H1 (cell line): ENCODE data around the gene NDUFS7. TPM values are rescaled to one million over a fixed set of nuclear protein-coding genes. Genes with fewer than 3 reads are reported as not detected.

ENCODE experiments used
- CTCF ChIA-PET: fragments of 300-600 bp; sonication (Branson Sonifier 250); formaldehyde crosslinking; loops from one replicate; lab custom pipeline; 2021; ENCODE audit not compliant: partially characterized antibody; lab: Charles Lee
- POLR2A ChIA-PET: fragments of 300-600 bp; sonication (Branson Sonifier 250); formaldehyde crosslinking; loops from one replicate; lab custom pipeline; 2021; ENCODE audit warnings: inconsistent platforms; ENCODE audit not compliant: partially characterized antibody; lab: Charles Lee
- DNase-seq, 2 experiments: peaks; one replicate each; pipeline versions ENCODE4 v3.0.0 to v3.0.0-alpha.2; 2010 to 2022; ENCODE audit warnings: low spot score in 2 of 2, low read depth in 1 of 2, mixed read lengths in 1 of 2
- FAIRE-seq: peaks from 2 replicates; lab custom pipeline; 2011; peaks lifted over from hg19 to GRCh38; lab: Jason Lieb, UNC
- H2AFZ ChIP-seq: 2 replicates; pipeline ENCODE4 v1.8.1; 2012; ENCODE audit warnings: low read length, inconsistent platforms
- H2AK5ac ChIP-seq: 2 replicates; pipeline ENCODE4 v1.6.1; 2013; ENCODE audit warnings: low read depth, low read length
- H2BK120ac ChIP-seq: replicated peaks from 2 replicates; pipeline ENCODE3; 2013; ENCODE audit warnings: low read depth, low read length, inconsistent platforms
- H2BK12ac ChIP-seq: 2 replicates; pipeline ENCODE4 v1.6.1; 2013; ENCODE audit warnings: low read depth, low read length
- H2BK15ac ChIP-seq: 2 replicates; pipeline ENCODE4 v1.6.1; 2013; ENCODE audit warnings: low read length
- H2BK20ac ChIP-seq: 2 replicates; pipeline ENCODE4 v1.6.1; 2013; ENCODE audit warnings: low read length
- H2BK5ac ChIP-seq: 2 replicates; pipeline ENCODE4 v1.6.1; 2013; ENCODE audit warnings: low read depth, low read length
- H3K14ac ChIP-seq: 2 replicates; pipeline ENCODE4 v1.6.1; 2013; ENCODE audit warnings: inconsistent platforms; ENCODE audit not compliant: insufficient read length
- H3K18ac ChIP-seq: 2 replicates; pipeline ENCODE4 v1.6.1; 2013; ENCODE audit warnings: low read length; ENCODE audit errors: extremely low read depth
- H3K23ac ChIP-seq: 2 replicates; pipeline ENCODE4 v1.6.1; 2013; ENCODE audit warnings: inconsistent platforms; ENCODE audit not compliant: insufficient read length
- H3K23me2 ChIP-seq: 2 replicates; pipeline ENCODE4 v1.6.1; 2013; ENCODE audit warnings: low read depth, low read length
- H3K27ac ChIP-seq: 2 replicates; pipeline ENCODE4 v1.6.1; 2011; ENCODE audit warnings: low read depth, low read length, inconsistent platforms
- H3K27me3 ChIP-seq, 4 experiments: replicated peaks in 1 of 4; 1 replicate in 1 of 4; 2 replicates in 3 of 4; pipeline versions ENCODE4 v1.6.1 to v1.8.1; 2011 to 2013; ENCODE audit warnings: low read length in 3 of 4, mild to moderate bottlenecking in 3 of 4, inconsistent platforms in 2 of 4, mixed read lengths in 2 of 4, moderate library complexity in 1 of 4; ENCODE audit not compliant: control insufficient read depth in 3 of 4, insufficient read depth in 3 of 4; ENCODE audit errors: extremely low read depth in 1 of 4
- H3K36me3 ChIP-seq, 4 experiments: 2 replicates each; pipeline versions ENCODE4 v1.6.1 to v1.8.1; 2011 to 2013; ENCODE audit warnings: mild to moderate bottlenecking in 4 of 4, low read length in 3 of 4, moderate library complexity in 2 of 4, control low read depth in 1 of 4, inconsistent platforms in 1 of 4; ENCODE audit not compliant: insufficient read depth in 4 of 4, control insufficient read depth in 2 of 4
- H3K4ac ChIP-seq: replicated peaks from 2 replicates; pipeline ENCODE3; 2013; ENCODE audit warnings: low read length, low read depth, mixed read lengths, inconsistent platforms; ENCODE audit not compliant: insufficient read length
- H3K4me1 ChIP-seq, 4 experiments: replicated peaks in 1 of 4; 1 replicate in 1 of 4; 2 replicates in 3 of 4; pipeline versions ENCODE4 v1.6.1 to v1.8.1; 2011 to 2013; ENCODE audit warnings: low read length in 3 of 4, inconsistent platforms in 2 of 4, mixed read lengths in 1 of 4; ENCODE audit not compliant: insufficient read depth in 4 of 4, control insufficient read depth in 3 of 4
- H3K4me2 ChIP-seq, 2 experiments: 2 replicates each; pipeline versions ENCODE4 v1.6.1 to v1.8.1; 2011 to 2013; ENCODE audit warnings: low read depth in 2 of 2, low read length in 2 of 2, control low read depth in 1 of 2, inconsistent platforms in 1 of 2, mild to moderate bottlenecking in 1 of 2; ENCODE audit not compliant: insufficient read depth in 1 of 2
- H3K4me3 ChIP-seq, 4 experiments: fragments of 200-600, 300-600 bp in 1 of 4; sonication (generic), shearing (Covaris generic), sonication (Bioruptor Twin) in 1 of 4; 2 replicates each; pipeline versions ENCODE4 v1.5.1 to v1.8.1; 2011 to 2016; ENCODE audit warnings: low read length in 4 of 4, low read depth in 3 of 4, control low read depth in 2 of 4, inconsistent platforms in 2 of 4, mild to moderate bottlenecking in 2 of 4, mixed read lengths in 1 of 4, moderate library complexity in 1 of 4; ENCODE audit not compliant: insufficient read depth in 2 of 4; ENCODE audit errors: extremely low read depth in 1 of 4
- H3K56ac ChIP-seq: replicated peaks from 2 replicates; pipeline ENCODE3; 2013; ENCODE audit warnings: low read depth, mild to moderate bottlenecking, mixed read lengths, low read length, inconsistent platforms; ENCODE audit not compliant: insufficient read length
- H3K79me1 ChIP-seq: 2 replicates; pipeline ENCODE4 v1.6.1; 2013; ENCODE audit warnings: low read depth, low read length, control low read depth
- H3K79me2 ChIP-seq, 2 experiments: 2 replicates each; pipeline versions ENCODE4 v1.6.1 to v1.8.1; 2012 to 2013; ENCODE audit warnings: low read length in 2 of 2, mild to moderate bottlenecking in 2 of 2, inconsistent platforms in 1 of 2; ENCODE audit not compliant: insufficient read depth in 2 of 2, control insufficient read depth in 1 of 2
- H3K9ac ChIP-seq, 4 experiments: replicated peaks in 1 of 4; 1 replicate in 1 of 4; 2 replicates in 3 of 4; pipeline versions ENCODE4 v1.6.1 to v1.8.1; 2011 to 2013; ENCODE audit warnings: low read depth in 3 of 4, low read length in 3 of 4, control low read depth in 2 of 4, mild to moderate bottlenecking in 2 of 4, moderate library complexity in 2 of 4, inconsistent platforms in 1 of 4; ENCODE audit errors: extremely low read depth in 1 of 4
- H3K9me3 ChIP-seq, 2 experiments: 2 replicates each; pipeline versions ENCODE4 v1.6.1 to v1.8.1; 2012 to 2013; ENCODE audit warnings: mild to moderate bottlenecking in 2 of 2, moderate library complexity in 2 of 2, control low read depth in 1 of 2, inconsistent platforms in 1 of 2, low read depth in 1 of 2, low read length in 1 of 2, mixed read lengths in 1 of 2; ENCODE audit not compliant: insufficient read depth in 2 of 2
- H4K20me1 ChIP-seq, 2 experiments: replicated peaks in 1 of 2; 2 replicates each; pipeline versions ENCODE3 to v1.8.1; 2011 to 2013; ENCODE audit warnings: inconsistent platforms in 2 of 2, low read length in 2 of 2, mild to moderate bottlenecking in 1 of 2; ENCODE audit not compliant: insufficient read depth in 2 of 2, control insufficient read depth in 1 of 2
- H4K5ac ChIP-seq: 2 replicates; pipeline ENCODE4 v1.6.1; 2013; ENCODE audit warnings: low read length, low read depth, mixed read lengths, inconsistent platforms; ENCODE audit not compliant: insufficient read length
- H4K8ac ChIP-seq: 2 replicates; pipeline ENCODE4 v1.8.0; 2013; ENCODE audit warnings: mild to moderate bottlenecking, moderate library complexity, low read length, inconsistent platforms; ENCODE audit not compliant: insufficient read depth; ENCODE audit errors: extremely low read depth
- H4K91ac ChIP-seq: replicated peaks from 2 replicates; pipeline ENCODE3; 2013; ENCODE audit warnings: low read length, mixed read lengths, inconsistent platforms; ENCODE audit not compliant: insufficient read length
- BRCA1 ChIP-seq: IDR thresholded peaks from 2 replicates; pipeline ENCODE4 v1.6.1; 2012; ENCODE audit warnings: low read depth, low read length, improper control_type of control experiment
- CBX5 ChIP-seq: fragments of 300-800, 300-1000 bp; sonication (generic); IDR thresholded peaks from 2 replicates; pipeline ENCODE4 v1.7.1; 2016; ENCODE audit warnings: antibody characterized with exemption, low read length, low read depth
- EP300 ChIP-seq, 2 experiments: IDR thresholded peaks; 1 replicate in 1 of 2; 2 replicates in 1 of 2; pipeline ENCODE4 v1.6.1; 2011 to 2012; ENCODE audit warnings: low read depth in 2 of 2, low read length in 2 of 2, mild to moderate bottlenecking in 2 of 2, borderline replicate concordance in 1 of 2, inconsistent platforms in 1 of 2, moderate library complexity in 1 of 2
- FOSL1 ChIP-seq: IDR thresholded peaks from 2 replicates; pipeline ENCODE4 v1.6.1; 2011; ENCODE audit warnings: mild to moderate bottlenecking, low read depth, low read length, moderate library complexity; ENCODE audit not compliant: insufficient read depth
- MAFK ChIP-seq: IDR thresholded peaks from 2 replicates; pipeline ENCODE4 v1.6.1; 2012; ENCODE audit warnings: low read depth, mild to moderate bottlenecking, improper control_type of control experiment, low read length
- SIN3A ChIP-seq, 2 experiments: IDR thresholded peaks in 1 of 2; conservative IDR thresholded peaks in 1 of 2; 2 replicates each; pipeline ENCODE4 v1.6.1; 2011 to 2012; ENCODE audit warnings: low read length in 2 of 2, improper control_type of control experiment in 1 of 2, low read depth in 1 of 2, mild to moderate bottlenecking in 1 of 2
- TEAD4 ChIP-seq: IDR thresholded peaks from 2 replicates; pipeline ENCODE4 v1.6.1; 2012; ENCODE audit warnings: low read depth, low read length, inconsistent platforms, mixed read lengths
- WGBS, 2 experiments: shearing (Covaris generic) in 1 of 2; methylation state at CpG; one replicate each; pipeline versions ENCODE4 v1.1.6 to v1.1.7; 2013 to 2015; ENCODE audit warnings: low lambda C conversion rate in 2 of 2, mixed read lengths in 2 of 2, inconsistent platforms in 1 of 2, low coverage in 1 of 2, missing lambda C conversion rate in 1 of 2; ENCODE audit not compliant: insufficient replicate concordance in 2 of 2, insufficient coverage in 1 of 2, insufficient read length in 1 of 2; ENCODE audit errors: extremely low coverage in 1 of 2, missing lambda C conversion rate in 1 of 2; 5-methylcytosine and 5-hydroxymethylcytosine counted together
- polyA plus RNA-seq, 7 experiments: library from polyadenylated mRNA; depleted of rRNA in 3 of 7; stranded (reverse) in 5 of 7; unstranded in 2 of 7; fragments of >200 nt in 5 of 7; fragments of 200-250 nt in 2 of 7; gene quantifications; 1 replicate in 5 of 7; 2 replicates in 1 of 7; 4 replicates in 1 of 7; pipeline versions ENCODE4 v1.2.1 to v1.2.3, GENCODE V29; 2011 to 2013; ENCODE audit warnings: missing spikeins in 2 of 7, mixed read lengths in 2 of 7
- total RNA-seq: library from RNA; stranded (reverse); fragmentation: NEBNext Ultra II Directional; extraction: Animal tissue kit (Norgen Biotek cat#: 25700); gene quantifications from 2 replicates; pipeline ENCODE4 v1.2.1, GENCODE V29; 2021
- TF ChIP-seq, protein P1 (sequence below): IDR thresholded peaks from 2 replicates; pipeline ENCODE4 v1.6.1; 2011; ENCODE audit warnings: low read depth, mild to moderate bottlenecking, low read length; ENCODE audit not compliant: insufficient read depth
- TF ChIP-seq, protein P2 (sequence below): IDR thresholded peaks from 2 replicates; pipeline ENCODE4 v1.6.1; 2011; ENCODE audit warnings: low read length, improper control_type of control experiment

Gene NDUFS7
- total and polyA plus RNA-seq, 2 of the 8 experiments (the other 6 are each of a cell fraction or from before 2014, with no cell fraction given) = 78.1 to 309 TPM

DNA sequence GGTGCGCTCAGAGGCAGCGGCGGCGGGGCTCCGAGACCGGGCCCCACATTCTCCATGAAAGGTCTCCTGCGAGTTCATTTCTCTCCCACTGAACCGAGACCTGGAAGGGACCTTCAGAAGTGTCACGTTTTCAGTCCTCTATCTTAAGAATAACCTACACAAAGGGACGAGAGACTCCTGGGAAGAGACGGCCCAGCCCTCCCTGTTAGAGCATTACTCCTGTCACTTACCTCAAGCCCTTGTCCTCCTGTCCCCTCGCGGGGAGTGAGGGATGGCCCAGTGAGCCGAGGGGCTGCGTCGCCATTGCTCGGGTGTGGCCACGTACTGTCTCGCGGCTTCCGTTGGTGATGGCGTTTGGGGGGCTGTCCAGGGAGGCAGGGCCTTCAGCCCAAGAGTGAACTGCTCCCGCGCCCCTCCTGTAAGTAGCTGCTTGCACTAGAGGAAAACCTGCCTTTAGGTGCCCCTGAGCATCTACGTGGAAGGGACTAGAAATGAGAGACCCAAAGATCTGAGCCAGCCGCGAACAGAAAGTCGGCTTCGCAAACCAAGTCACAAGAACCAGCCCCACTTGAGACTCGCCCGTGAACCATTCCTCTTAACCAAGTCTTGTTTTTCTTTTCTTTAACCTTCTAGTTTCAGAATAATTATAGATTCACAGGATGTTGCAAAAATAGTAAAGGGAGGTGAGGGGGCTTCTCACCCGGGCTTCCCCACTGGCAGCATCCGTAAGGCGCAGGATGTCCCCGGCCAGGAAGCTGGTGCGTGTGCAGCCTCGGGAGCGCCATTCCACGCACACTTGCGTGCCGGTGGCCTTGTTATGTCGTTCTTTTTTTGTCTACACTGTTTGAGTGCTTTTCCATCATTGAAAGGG lies 21.1 kb upstream of the NDUFS7 start:
- Histone ChIP-seq H3K4ac (no peak overlapping the region), H2BK120ac (no peak overlapping the region), H2BK20ac (no peak overlapping the region), H3K23me2 (no peaks in the 10 kb centered on the region), H3K4me3 (no peak overlapping the region), H3K23ac (no peak overlapping the region), H2BK15ac (no peak overlapping the region), H3K9me3 (no peaks in the 10 kb centered on the region), H2AK5ac (no peak overlapping the region), H2AFZ (no peak overlapping the region), H3K56ac (no peak overlapping the region), H4K20me1 (peaks cover 0 to 20% of the 10 kb centered on the region in 2 experiments), H2BK12ac (no peak overlapping the region), H3K18ac (no peak overlapping the region), H3K4me2 (no peak overlapping the region), H3K14ac (no peak overlapping the region), H3K4me1 (peaks cover 2 to 9% (median 5%) of the 10 kb centered on the region in 4 experiments; a peak in 5 of 7 replicates), H4K8ac (no peak overlapping the region), H3K9ac (no peak overlapping the region), H4K5ac (no peak overlapping the region), H3K79me2 (peaks cover 0 to 11% of the 10 kb centered on the region in 2 experiments; a peak in 1 of 4 replicates), H3K79me1 (peaks cover 4% of the 10 kb centered on the region; the same call in 1 of the 2 replicates), H3K36me3 (peaks cover 19 to 77% (median 42%) of the 10 kb centered on the region in 4 experiments), H3K27me3 (no peaks in the 10 kb centered on the region), H2BK5ac (no peak overlapping the region), H3K27ac (no peak overlapping the region), H4K91ac (no peak overlapping the region)
- DNase-seq = no peak
- FAIRE-seq = no peak
- CTCF ChIA-PET = interaction anchor here (1.3 kb wide), 1 partner anchor 30 kb away, joined by 4 read pairs; no protein-coding TSS in a partner anchor
- POLR2A ChIA-PET = no interaction called here
- WGBS, 2 experiments = 94% methylated on average over 41 of the region's 42 CpGs; no CpG with 5 or more reads in 1 of the 2 experiments
- TF ChIP-seq TEAD4 (no peak), MAFK (no peak), FOSL1 (no peak), SIN3A (conservative IDR thresholded peaks at IDR 0.05 in 1 of 2, IDR thresholded peaks at IDR 0.05 in 1 of 2; ENCODE audit: low read depth in 1 of 2, low read length in 2 of 2) (no peak), EP300 (IDR thresholded peaks at IDR 0.05; ENCODE audit: borderline replicate concordance in 1 of 2, low read depth in 2 of 2, low read length in 2 of 2) (no peak), CBX5 (no peak), BRCA1 (no peak)
- TF ChIP-seq, protein P1, sequence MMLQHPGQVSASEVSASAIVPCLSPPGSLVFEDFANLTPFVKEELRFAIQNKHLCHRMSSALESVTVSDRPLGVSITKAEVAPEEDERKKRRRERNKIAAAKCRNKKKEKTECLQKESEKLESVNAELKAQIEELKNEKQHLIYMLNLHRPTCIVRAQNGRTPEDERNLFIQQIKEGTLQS = no peak
- TF ChIP-seq, protein P2, sequence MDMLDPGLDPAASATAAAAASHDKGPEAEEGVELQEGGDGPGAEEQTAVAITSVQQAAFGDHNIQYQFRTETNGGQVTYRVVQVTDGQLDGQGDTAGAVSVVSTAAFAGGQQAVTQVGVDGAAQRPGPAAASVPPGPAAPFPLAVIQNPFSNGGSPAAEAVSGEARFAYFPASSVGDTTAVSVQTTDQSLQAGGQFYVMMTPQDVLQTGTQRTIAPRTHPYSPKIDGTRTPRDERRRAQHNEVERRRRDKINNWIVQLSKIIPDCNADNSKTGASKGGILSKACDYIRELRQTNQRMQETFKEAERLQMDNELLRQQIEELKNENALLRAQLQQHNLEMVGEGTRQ = no peak
